HG03039 (cell line): ENCODE results near the gene ODAD4.

Experiments used
- ATAC-seq: cut with Tn5 transposase; IDR thresholded peaks from one replicate; pipeline ENCODE4 v1.9.1; 2021; ENCODE audit warnings: mild to moderate bottlenecking, moderate library complexity; ENCODE audit not compliant: unreplicated experiment

Gene ODAD4

DNA sequence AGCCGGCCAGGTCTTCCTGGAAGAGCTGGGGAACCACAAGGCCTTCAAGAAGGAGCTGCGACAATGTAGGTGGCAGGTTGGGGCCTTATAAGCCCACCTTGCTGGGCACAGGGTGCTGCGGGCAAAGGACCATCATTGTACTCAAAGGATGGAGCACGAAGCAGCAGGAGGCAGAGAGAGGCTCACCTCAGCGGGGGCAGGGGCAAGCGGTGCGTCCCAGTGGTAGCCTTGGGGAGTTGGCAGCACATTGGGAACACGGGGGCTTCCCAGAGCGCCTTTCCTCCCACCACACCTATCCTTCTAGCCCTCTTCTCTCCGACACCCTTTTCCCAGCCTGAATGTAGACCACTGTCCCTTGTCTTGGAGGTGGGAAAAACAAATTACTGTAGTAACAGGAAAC lies 38.3 kb downstream of the ODAD4 start:
- no peak for ATAC-seq

DNA sequence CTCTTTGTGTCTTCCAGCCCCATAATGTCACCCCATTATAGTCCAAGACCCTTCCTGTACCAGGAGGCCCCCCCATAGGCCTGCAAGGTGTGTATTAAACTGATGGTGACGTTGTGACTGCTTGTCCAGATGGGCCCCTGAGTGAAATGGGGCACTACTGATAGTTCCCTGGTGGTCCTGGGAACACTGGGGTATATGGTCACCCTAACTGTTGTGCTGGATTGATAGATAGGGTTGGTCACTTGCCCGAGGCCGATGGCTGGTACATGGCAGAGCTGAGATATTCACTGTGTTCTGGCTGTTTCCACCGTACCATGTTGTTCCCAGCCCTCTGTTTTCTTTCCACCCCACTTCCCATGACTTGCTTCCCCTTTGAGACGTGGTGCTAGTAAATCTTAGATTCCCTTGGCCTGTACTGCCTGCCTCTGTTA lies 40.5 kb downstream of the ODAD4 start:
- ATAC-seq: no peak

DNA sequence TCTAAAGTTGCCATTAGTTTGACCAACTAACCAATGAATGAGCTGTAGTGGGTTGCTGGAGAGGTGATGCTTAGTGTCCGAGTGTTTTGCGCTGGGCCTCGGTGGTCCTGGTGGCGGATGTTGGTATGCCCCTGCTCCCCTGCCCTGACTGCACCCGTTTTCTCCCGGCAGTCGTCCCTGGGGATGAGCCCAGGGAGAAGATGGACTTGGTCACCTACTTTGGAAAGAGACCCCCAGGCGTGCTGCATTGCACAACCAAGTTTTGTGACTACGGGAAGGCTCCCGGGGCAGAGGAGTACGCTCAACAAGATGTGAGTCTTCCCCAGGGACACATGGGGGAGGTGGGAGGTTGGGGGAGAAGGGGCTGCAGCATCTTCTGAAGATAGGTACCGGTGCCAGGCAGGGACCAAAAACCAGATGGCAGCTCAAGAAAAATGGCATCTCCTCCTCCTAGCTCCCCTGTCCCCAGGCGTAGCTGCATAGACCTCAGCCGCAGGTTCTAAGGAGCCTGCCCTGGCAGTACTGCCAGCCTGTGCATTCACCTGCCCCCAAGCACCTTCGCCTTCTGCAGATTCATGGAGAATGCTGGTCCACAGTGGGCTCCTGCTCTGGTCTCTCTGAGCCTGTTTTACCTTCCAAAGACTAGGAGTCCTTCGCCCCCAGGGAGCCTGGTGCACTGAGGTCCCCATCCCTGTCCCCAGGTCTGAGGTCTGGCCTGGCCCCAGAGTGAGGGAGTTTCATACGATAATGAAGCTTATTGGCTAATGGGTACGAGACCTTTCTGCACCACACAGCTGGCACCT lies 41.5 kb downstream of the ODAD4 start:
- ATAC-seq: no peak

DNA sequence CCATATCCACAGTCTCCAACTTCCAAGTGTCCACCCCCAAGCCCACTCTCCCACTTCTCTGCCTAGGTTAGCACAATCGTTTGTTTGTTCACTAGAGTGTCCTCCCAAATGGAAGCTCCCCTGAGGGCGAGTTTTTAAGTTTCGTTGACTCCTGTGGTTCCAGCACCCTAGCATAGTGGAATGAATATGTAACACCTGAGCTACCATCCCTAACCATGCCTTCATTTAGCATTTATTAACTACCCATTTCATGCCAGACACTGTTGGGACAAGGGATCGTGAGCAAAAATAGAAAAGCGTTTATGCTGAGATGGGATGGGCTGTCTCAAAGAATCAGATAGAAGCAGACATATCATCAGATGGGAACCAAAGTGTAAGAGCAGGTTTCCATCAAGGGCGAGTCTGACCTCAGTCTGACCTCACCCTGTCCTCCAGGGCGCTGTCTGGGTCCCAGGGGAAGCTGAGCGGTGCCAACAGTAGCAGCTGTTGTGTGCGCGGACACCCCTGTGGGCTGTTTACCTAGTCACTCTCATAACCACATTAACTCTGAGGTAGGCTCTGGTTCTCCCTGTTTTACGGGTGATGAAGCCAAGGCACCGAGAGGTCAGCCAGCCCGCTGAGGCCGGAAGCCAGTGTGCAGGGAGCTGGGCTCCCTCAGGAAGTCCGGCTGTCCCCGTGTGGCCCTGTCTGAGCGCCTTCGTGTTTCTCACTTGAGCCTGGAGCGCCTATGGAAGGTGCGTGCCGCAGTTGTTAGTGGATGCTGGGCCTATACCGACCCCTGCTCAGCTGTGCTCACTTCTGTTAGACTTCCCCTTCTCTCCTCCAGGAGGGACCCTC lies 42.4 kb downstream of the ODAD4 start:
- no peak for ATAC-seq

DNA sequence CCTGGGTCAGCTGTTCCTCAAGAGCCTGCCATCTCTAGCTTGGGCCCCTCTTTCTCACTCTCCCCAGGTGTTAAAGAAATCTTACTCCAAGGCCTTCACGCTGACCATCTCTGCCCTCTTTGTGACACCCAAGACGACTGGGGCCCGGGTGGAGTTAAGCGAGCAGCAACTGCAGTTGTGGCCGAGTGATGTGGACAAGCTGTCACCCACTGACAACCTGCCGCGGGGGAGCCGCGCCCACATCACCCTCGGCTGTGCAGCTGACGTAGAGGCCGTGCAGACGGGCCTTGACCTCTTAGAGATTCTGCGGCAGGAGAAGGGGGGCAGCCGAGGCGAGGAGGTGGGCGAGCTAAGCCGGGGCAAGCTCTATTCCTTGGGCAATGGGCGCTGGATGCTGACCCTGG lies 43.0 kb downstream of the ODAD4 start:
- no peak for ATAC-seq

DNA sequence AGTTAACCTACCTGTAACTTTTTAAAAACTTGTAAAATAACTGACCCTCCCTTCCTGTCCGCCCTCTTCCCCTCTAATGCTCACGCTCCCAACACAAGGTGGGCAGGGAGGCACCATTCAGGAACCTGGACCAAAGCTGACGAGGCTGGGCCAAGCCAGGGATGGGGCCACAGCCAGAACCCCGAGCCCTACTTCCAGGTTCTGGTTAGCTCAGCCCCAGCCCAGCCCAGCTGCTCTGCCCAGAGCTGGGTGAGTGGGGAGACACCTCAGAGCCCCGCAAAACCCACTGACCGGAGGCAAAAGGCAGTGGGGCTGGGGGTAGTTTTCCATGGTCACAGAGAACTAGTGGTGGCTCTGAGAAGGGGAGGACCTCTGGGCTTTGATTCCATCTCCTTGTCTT lies 43.6 kb downstream of the ODAD4 start:
- no peak for ATAC-seq

DNA sequence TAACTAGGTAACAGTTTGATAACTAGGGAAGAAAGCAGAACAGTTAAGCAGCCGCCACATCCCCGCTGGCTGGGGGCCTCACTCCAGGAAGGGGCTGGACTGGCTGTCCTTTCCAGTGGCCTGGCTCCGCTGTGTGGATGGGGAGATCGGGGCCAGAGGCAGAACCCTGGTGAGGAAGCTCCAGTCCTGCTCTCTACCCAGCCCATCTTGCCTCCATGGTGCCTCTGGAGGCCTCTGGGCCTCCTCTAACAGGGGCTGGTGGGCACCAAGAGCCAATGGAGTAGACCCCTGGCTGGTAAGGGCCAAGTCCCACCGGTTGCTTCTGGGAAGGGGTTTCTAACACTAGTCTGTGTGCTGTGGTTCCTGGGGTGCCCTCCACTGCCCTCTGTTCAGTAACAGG lies 44.2 kb downstream of the ODAD4 start:
- ATAC-seq: no peak

DNA sequence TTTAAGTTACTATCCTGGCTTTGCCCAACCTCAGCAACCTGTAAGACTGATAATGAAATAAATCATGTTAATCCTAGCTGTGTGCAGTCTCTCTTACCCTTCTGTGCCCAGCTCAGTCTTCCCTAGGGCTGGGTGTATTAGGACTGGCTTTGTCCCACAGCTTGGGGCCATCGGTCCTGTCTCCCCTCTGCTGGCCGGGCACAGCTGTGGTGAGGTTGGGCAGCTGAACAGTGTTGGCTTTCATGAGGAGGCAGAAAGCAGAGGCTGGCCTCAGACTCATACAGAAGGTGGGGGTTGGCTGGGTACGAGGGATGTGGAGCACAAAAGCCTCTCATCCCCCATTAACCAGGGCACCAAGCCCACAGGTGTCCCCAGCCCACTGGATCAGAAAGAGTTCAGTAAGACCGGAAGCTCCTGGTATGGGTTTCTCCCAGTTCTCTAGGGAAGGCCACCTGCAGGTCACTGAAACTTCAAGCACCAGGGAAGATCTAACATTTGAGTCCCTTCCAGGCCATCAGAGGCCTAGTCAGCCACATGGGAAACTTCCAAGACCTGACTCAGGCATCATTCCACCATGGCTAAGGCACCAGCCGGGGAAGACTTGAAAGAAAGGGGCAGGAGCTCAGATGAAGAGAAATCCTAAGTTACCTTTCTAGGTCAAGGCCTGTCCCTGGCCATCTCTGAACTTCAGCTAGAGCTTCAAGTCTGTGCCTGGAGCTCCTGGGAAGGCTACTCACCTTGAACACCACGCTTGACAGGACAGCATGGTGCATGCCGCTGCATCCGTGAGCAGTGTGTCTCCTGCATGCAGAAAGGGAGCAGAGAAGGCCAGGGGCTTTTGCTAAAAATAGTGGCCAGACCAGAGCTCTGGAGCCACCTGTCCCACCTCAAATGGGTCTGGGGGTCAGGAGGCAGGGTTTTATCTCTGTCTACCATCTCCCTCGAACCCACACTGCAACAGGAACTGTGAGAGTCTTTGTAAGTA lies 45.0 kb downstream of the ODAD4 start:
- ATAC-seq: no peak

DNA sequence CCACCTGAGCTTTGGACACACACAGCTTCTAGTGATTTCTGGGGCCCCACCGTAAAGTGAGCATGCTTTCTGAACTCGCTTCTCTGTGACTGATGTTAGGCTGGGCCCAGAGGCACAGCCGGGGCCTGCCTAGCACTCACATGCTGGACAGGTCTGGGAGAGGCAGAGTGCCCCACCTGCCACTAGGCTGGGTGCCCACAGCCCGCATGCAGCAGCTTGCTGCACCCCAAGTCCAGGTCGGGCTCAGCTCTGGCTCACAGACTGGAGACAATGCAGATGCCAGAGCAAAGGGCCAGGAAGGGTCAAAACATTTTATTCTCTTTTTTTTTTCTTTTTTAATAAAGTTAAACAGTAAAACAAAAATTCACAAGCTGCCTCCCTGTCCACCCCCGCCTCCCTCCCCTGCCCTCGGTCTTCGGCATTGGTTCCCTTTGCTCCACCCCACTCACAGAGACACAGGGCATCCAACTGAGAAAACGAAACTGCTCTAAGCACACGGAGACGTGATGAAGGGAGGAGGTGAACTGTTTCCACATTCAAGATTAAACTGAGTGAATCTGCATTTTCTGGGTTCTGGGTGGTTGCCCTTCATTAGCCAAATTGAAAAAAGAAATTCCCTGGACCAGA lies 45.8 kb downstream of the ODAD4 start:
- no peak for ATAC-seq

DNA sequence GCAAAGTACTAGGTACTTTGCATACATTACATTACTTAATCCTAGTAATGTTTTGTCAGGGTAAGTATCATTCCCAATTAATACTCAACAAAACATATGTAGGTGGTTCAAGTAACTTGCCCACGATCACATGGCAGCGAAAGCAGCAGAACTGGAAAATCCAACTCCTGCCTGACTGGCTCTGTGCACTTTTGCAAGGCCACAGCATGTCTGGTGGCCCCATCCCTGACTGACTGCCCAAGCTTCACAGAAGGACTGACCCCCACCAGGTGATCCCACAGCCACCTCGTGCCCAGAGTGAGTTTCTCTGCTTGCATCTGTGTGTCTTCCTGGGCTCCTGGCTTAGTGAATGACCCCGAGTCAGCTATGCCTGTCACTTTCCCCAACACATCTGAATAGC lies 47.6 kb downstream of the ODAD4 start:
- no peak for ATAC-seq

DNA sequence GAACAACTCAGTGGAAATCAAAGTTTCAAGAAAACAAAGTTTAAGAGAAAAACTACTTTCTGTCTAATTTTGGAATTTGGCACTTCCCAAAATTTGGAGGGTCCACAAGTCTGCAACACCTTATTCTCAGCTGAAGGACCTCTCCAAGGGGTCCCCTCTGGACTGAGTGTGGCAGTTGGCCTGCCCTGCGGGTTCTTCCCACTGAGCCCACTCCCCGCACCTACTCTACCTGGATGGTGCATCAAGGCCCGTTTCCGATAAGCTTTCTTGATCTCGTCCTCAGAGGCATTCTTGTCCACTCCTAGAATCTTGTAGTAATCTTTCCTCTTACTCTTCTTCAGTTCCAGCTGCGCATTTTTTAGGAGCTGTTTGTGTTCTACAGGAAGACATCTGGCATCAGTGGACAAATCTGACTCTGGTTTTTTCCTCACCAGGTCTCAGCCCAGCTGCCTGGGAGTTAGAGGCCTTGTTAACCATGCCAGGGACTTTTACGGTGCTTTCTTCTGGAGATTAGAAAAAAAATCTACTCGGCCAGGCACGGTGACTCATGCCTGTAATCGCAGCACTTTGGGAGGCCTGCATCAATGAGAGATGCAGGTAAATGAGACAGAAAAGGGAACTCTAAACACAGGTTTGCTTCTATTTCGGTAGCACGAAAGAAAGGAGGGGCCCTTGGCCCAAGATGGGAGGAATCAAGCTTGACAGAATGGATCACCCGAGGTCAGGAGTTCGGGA lies 51.8 kb downstream of the ODAD4 start:
- ATAC-seq: no peak

DNA sequence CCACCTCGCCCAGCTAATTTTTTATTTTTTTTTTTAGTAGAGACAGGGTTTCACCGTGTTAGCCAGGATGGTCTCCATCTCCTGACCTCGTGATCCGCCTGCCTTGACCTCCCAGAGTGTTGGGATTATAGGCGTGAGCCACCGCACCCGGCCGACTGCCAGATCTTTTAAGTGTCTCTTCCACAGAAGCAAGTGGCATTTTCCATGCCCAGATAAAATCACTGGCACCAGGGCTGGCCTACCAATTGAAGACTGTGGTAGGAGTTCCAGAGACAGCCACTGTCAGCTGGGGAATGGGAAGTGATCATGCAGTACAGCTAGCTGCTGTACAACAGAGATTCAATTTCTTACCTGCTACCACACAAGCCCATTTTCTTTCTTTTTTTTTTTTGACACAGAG lies 54.0 kb downstream of the ODAD4 start:
- no peak for ATAC-seq

DNA sequence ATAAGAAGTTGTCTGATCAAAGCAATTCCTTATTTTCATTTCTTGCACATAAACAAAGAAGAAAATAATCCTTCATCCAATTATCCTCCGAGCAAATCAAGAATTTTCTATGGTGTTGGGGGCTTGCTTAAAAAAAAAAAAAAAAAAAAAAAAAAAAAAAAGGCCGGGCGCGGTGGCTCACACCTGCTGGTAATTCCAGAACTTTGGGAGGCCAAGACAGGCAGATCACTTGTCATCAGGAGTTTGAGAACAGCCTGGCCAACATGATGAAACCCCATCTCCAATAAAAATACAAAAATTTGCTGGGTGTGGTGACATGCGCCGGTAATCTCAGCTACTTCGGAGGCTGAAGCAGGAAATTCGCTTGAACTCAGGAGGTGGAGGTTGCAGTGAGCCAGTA lies 55.5 kb downstream of the ODAD4 start:
- no peak for ATAC-seq

DNA sequence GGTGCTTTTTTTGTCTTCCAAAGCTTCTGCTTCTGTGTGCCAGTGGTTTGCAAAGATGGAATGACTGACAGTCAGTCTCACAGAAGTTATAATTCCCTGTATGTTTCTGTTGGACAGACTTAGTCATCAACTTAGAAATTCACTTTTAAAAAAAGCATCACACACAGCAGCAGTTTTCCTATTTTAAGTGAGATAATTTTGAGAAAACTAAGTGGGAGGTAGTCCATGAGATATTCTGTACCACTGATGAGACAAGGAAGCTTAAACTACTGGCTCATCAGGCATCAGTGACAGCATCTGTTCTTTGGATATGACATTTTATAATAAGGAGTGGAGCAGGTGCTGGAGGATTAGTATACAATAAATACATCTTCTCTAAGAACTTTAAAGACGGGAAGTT lies 56.2 kb downstream of the ODAD4 start:
- no peak for ATAC-seq

DNA sequence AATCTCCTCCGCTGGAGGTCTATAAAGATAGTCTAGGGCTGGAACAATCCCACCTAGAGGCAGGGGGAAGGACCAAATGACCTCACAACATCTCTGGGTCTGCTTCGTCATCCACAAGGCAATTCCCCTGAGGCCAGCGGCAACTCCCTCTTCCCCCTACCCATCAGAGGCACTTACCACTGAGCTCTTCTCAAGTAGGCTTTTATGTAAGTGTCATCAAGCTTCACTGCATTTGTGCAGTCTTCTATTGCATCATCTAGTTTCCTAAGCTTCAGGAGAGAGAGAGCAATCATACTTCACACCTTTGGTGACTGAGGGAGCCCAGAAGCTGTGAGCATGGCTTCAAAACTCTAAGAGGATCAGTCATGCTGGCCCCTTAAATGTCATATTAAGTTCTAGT lies 57.2 kb downstream of the ODAD4 start:
- no peak for ATAC-seq

DNA sequence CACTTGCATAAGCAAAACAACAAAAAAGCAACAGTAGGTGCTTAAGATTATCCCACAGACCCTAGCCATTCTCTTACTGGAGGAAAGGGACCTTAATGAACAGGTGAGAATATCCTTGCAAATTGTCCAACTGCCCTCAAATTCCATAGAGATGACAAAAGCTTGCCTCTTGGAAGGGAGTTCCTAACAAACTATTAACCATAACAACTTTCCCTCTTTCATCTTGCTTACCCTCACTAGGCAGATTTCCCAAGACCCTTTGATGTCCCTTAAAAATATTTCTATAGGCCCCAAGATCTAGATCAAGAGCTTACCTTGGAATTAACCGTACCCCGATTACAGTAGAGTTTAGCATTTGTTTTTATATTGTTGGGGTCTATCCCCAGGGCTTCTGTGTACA lies 58.0 kb downstream of the ODAD4 start:
- ATAC-seq: no peak

DNA sequence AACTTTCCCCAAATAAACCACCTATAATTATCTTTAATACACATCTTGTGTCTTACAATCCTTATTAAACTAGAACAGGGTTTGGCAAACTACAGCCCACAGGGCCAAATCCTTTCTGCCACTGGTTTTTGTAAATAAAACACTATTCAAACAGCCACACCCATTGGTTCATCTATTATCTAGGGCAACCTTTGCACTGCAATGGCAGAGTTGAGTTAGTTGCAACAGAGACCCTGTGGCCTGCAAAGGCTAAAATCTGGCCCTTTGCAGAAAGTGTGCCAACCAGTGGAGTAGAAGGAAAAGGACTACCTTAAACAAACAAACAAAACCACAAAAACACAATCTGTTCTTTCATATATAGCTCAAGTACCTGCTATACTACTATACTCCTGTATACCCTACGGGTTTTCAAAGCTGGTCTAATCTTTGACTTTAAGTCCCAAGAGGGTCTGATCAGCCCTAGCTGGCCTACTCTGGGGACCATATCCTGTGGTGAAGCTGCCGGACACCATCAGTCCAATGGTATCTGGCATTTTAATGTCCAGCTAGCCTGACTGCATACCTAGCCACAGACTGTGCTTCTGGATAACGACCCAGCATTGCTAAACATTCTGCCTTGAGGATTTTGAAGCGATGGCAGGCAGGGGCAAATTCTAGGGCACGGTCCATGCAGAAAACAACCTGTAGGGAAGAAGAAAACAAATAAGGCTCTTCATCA lies 59.4 kb downstream of the ODAD4 start:
- no peak for ATAC-seq

DNA sequence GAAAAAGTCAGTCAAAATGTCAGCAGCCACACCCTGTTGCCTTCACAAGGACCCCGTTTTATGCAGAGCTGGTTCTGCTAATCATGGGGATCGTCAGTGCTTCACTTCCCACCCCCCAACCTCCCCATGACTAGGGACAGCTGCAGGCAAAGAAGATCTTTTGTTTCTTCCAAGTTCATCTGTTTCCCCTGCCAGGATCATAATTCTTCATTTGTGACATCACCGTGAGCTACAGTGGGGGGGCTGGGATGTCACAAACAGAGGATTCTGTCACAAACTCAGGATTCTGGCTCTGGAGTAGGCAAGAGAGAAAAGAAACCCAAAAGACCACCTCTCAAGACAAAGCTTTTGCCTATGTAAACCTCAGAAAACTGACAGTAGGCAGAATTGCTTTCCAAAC lies 62.2 kb downstream of the ODAD4 start:
- ATAC-seq: no peak

DNA sequence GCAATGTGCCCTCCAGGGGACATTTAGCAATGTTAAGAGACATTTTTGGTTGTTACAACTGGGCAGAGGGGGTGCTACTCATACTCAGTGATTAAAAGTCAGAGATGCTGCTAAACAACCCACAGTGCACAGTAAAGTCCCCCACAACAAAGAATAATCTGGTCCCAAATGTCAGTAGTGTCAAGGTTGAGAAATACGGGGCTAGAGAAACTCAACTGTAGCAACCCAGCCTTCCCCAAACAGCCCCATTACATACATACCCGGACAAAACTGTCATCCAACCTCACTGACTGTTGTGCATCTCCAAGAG lies 66.4 kb downstream of the ODAD4 start:
- no peak for ATAC-seq

DNA sequence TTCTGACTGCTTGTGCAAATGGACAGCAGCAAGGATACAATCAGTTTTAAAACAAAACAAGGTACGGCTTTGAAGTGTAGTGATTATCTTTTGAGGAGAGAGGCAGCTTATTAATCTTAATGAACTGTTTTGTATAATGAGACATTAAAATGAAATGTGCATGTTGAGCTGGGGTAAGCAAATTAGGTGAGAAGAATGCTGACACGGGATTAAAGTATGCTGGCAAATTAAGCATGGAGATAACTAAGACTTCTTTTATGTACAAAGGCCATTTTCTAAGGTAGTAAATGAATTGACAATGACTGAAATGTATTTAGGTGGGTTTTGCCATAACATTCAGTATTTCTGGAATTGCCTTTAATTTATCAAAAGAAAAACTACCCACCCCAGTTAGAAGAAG lies 68.1 kb downstream of the ODAD4 start:
- no peak for ATAC-seq
